ENCODE measurements around the gene CXXC4. TPM values are rescaled to one million over a fixed set of nuclear protein-coding genes. Genes with fewer than 3 reads are reported as not detected.

CXXC4 gene
- total RNA-seq, 1 donor from 2014 or later = not detected

DNA sequence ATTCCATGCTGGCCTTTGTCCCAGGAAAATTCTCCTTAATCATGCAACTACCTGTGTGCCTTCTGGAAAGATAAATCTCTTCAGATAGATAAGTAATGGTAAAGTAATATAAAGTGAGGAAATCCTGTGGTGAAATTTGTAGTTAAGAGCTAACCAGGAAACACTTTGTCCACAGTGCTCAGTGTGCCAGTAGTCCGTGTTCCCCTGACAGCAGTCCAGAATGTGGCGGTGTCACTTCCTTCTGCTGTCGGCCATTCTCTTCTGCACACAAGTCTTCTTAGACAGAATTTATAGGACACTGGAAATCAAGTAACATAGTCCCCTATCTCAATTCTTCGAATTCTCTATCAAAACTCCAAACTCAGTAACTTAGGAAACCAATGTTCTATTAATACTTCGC is 5.7 kb upstream of the CXXC4 start:
- intact Hi-C loops (cut with micrococcal nuclease) = no loop called here
- H3K9me3 Mint-ChIP-seq = no peaks in the 10 kb centered on the region
- no peak overlapping the region for H3K4me3 Mint-ChIP-seq
- DNase-seq (ENCODE audit: low spot score) = no peak
- H3K36me3 Mint-ChIP-seq (ENCODE audit: low read depth) = no peaks in the 10 kb centered on the region
- H3K27ac Mint-ChIP-seq = no peak overlapping the region
- H3K4me1 Mint-ChIP-seq (ENCODE audit: low read depth) = peaks cover 3% of the 10 kb centered on the region
- H3K27me3 Mint-ChIP-seq (ENCODE audit: insufficient read depth) = peaks cover 6% of the 10 kb centered on the region

DNA sequence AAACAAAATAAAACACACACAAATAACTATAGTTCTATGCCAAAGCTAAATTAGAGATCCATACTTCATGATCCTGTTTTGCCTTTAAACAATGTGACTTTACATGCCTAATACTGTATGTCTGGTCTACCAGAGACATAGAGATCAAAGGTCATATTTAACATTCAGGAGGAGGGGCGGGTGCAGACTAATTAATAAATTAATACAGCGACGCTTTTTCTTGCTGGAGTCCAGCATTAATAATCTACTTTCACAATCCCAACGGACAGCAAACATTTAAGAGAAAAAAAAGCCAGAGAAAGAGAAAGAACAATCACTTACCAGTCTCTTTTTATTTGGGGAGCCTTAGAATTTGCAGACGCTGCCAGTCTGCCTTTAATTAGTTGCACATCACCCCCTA is 509 bp downstream of the CXXC4 start:
- no peak for DNase-seq (ENCODE audit: low spot score)
- no peaks in the 10 kb centered on the region for H3K9me3 Mint-ChIP-seq
- peaks cover 4% of the 10 kb centered on the region for H3K36me3 Mint-ChIP-seq (ENCODE audit: low read depth)
- intact Hi-C loops (cut with micrococcal nuclease) = no loop called here
- H3K27me3 Mint-ChIP-seq (ENCODE audit: insufficient read depth) = peaks cover 59% of the 10 kb centered on the region
- no peak overlapping the region for H3K27ac Mint-ChIP-seq
- peaks cover 23% of the 10 kb centered on the region for H3K4me1 Mint-ChIP-seq (ENCODE audit: low read depth)
- H3K4me3 Mint-ChIP-seq = peak overlapping the region; percentile 11

DNA sequence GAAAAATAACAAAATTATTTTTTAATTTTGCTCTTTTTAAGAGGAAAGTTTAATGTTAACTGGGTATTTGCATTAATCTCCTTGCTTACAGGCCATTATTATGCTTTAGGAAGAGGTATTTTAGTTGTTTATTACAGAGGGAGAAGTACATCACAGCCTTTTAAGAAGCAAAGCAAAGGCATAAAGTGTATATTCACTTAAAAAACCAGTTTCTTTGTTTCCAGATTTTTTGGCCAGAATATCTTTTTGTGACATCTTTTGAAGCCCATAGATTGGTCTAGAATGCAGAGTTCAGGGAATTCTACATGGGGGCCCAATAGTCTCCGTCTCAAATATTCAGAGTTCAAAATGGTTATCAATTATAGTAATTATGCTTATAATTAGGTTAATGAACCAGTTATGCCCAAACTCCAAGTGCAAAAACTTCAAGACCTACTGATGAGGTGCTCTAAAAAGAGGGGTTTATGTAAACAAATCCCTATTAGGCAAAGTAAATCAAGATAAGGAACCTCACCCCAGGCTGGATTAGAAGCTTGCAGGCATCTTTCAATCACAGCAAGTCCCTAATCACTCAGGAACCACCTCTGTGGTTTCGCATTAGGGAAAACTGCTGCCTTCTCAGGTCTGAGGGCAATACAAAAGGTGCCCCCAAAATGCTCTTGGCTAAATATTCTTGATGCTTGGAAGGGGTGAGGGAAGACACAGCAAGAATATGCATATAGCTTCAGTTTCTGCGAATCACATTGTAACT is 1.4 kb downstream of the CXXC4 start:
- H3K9me3 Mint-ChIP-seq = no peaks in the 10 kb centered on the region
- peaks cover 23% of the 10 kb centered on the region for H3K4me1 Mint-ChIP-seq (ENCODE audit: low read depth)
- no peak for DNase-seq (ENCODE audit: low spot score)
- H3K27ac Mint-ChIP-seq = no peak overlapping the region
- no peak overlapping the region for H3K4me3 Mint-ChIP-seq
- H3K27me3 Mint-ChIP-seq (ENCODE audit: insufficient read depth) = peaks cover 61% of the 10 kb centered on the region
- H3K36me3 Mint-ChIP-seq (ENCODE audit: low read depth) = peaks cover 4% of the 10 kb centered on the region
- intact Hi-C loops (cut with micrococcal nuclease) = no loop called here

DNA sequence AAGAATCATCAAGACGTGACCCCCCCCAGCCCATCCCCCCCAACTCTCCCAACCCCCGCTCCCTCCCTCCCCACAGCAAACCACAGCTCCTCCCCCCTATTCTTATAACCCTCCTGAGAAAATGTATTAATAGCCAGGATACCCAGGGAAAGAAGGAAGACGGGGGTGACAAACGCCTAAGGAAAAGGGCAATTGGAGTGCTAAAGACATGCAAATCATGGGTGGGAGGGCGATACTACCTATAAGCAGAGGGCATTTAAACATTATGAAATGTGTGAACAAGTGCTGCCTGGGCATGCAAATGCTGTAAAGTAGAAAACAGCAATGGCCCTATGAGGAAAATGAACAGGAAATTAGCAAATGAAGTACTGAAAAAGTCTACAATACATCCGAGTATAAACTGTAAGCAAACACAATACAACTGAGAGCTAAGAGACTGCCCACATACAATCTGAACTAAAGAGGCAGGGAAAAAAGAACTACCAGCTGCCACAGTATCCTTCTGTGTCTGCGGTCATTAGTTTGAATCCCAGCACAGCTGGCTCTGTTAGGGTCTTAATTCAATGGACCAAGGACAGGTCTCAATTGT is 2.4 kb downstream of the CXXC4 start:
- intact Hi-C loops (cut with micrococcal nuclease) = no loop called here
- H3K4me3 Mint-ChIP-seq = peak overlapping the region; percentile 44

DNA sequence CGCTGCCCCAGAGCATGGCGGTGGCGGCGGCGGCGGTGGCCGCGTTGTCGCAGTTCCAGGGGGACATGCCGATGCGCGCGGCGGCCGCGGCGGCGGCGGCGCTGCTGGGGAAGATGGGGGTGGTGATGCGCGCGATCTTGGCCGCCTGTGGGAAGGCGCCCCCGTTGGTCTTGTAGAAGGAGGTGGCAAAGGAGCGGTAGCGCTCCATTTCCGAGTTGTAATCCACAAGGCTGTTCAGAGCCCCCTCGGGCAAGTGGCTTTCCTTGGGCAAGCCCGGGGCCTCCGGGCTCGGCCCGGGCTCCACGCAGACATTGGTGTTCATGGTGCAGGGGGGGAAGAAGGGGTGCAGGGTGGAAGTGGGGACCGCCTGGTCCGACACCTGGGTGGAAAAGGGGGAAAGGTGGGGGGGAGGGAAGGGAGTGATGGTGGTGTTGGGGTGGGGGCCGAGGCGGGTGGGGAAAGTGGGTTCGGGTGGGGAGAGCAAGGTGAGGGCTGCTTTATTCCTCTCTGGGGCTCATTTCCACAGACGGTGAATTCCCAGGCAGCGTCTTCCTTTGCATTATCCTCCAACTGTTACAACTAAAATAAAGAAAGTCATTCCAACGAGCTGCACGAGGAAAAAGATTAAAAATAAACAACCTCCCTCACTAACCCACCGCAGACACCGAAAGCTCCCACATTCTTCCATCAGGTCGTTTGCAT is 3.1 kb downstream of the CXXC4 start:
- Mint-ChIP-seq H3K4me3 (peak overlapping the region; percentile 54), H3K27me3 (ENCODE audit: insufficient read depth) (peaks cover 64% of the 10 kb centered on the region), H3K4me1 (ENCODE audit: low read depth) (peaks cover 23% of the 10 kb centered on the region), H3K27ac (no peak overlapping the region), H3K9me3 (no peaks in the 10 kb centered on the region), H3K36me3 (ENCODE audit: low read depth) (peaks cover 4% of the 10 kb centered on the region)
- intact Hi-C loops (cut with micrococcal nuclease) = no loop called here
- no peak for DNase-seq (ENCODE audit: low spot score)

More for the DNA sequence above, 2.4 kb downstream of the CXXC4 start:
- H3K27me3 Mint-ChIP-seq (ENCODE audit: insufficient read depth) = peaks cover 64% of the 10 kb centered on the region
- H3K36me3 Mint-ChIP-seq (ENCODE audit: low read depth) = peaks cover 4% of the 10 kb centered on the region
- H3K27ac Mint-ChIP-seq = no peak overlapping the region
- no peaks in the 10 kb centered on the region for H3K9me3 Mint-ChIP-seq
- H3K4me1 Mint-ChIP-seq (ENCODE audit: low read depth) = peaks cover 23% of the 10 kb centered on the region
- no peak for DNase-seq (ENCODE audit: low spot score)

DNA sequence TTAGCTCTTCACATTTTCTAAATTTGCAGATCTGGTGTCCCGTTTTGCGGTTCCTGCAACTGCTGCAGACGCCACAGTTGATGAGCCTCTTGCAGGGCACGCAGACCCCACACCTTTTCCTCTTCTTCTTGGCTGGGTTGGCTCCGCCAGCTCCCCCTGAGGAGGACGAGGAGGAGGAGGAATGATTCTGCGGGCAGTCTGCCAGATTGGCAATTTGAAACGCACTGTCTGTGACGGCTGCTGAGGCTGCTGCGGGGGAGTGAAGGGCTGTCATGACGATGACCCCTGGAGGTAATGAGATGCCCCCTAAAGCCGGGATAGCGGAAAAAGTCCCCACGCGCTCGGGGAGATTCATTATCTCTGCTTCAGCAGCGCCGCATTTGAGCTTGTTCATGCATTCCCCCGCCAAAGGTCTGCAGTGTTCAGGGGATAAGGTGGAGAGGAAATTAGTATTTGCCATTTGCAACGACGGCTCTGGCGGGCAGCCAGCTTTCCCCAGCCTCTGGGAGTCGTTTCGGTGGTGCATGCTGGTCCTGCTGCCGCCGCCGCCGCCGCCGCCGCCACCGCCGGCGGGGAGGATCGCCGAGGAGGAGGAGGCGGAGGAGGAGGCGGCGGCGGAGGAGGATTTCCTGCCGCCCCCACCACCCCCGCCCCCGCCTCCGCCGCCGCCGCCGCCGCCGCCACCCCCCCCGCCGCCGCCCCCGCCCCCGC is 3.8 kb downstream of the CXXC4 start:
- DNase-seq (ENCODE audit: low spot score) = no peak
- intact Hi-C loops (cut with micrococcal nuclease) = no loop called here
- H3K36me3 Mint-ChIP-seq (ENCODE audit: low read depth) = peaks cover 4% of the 10 kb centered on the region
- peak overlapping the region; percentile 73 for H3K4me3 Mint-ChIP-seq
- H3K27me3 Mint-ChIP-seq (ENCODE audit: insufficient read depth) = peaks cover 64% of the 10 kb centered on the region
- peak overlapping the region; percentile 63 for H3K27ac Mint-ChIP-seq
- H3K9me3 Mint-ChIP-seq = no peaks in the 10 kb centered on the region
- H3K4me1 Mint-ChIP-seq (ENCODE audit: low read depth) = peaks cover 23% of the 10 kb centered on the region

DNA sequence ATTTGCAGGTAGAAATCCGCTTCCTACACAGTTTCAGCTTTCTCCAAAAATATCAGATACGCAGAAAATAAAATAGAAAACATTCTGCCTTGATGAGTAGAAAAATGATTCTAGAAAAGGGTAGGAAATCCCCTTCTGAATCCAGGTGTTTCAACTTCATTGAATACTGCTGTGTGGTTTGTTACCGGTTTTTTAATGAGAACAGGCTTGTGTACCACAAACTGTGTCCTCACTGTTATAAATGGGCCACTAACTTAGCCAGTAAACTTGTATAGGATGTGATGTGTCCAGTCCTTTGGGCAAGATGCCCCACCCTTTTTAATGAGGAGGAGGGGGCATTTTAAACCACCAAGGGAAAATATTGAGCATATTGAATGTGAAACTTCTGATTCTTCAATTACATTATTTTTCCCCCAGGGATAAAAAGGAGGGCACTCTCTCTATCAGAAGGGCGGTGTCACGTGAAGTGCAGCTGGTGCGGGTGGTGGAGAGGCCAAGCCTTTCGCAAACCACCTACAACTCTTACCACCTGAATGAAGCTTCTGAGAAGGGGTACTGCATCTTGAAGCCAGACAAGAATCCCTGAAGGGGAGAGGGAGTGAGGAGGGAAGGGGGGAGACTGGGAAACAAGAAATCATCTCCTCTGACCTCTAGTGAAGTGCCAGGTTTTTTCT is 4.5 kb downstream of the CXXC4 start:
- Mint-ChIP-seq H3K9me3 (no peaks in the 10 kb centered on the region), H3K4me1 (ENCODE audit: low read depth) (peaks cover 17% of the 10 kb centered on the region), H3K36me3 (ENCODE audit: low read depth) (peaks cover 4% of the 10 kb centered on the region), H3K27ac (no peak overlapping the region), H3K27me3 (ENCODE audit: insufficient read depth) (peaks cover 59% of the 10 kb centered on the region), H3K4me3 (peak overlapping the region; percentile 73)
- intact Hi-C loops (cut with micrococcal nuclease) = no loop called here
- DNase-seq (ENCODE audit: low spot score) = no peak

DNA sequence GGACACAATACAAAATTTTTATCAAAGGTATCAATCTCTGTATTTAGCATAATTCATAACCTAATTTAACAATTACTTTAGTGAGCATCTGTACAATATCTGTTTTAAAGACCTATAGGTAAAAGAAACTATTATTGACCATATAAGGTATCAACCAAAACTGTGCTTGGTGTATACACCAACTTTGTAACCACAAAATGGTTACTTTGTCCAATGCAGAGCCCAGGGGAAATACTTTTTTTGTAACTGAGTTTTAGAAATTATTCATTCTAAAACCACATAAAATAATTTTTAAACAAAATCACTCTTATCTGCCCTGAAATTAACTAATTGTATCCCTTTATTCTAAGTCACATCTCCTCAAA is 5.0 kb downstream of the CXXC4 start:
- intact Hi-C loops (cut with micrococcal nuclease) = no loop called here
- H3K9me3 Mint-ChIP-seq = no peaks in the 10 kb centered on the region
- peaks cover 4% of the 10 kb centered on the region for H3K36me3 Mint-ChIP-seq (ENCODE audit: low read depth)
- no peak overlapping the region for H3K4me3 Mint-ChIP-seq
- H3K27me3 Mint-ChIP-seq (ENCODE audit: insufficient read depth) = peaks cover 56% of the 10 kb centered on the region
- peaks cover 14% of the 10 kb centered on the region for H3K4me1 Mint-ChIP-seq (ENCODE audit: low read depth)
- H3K27ac Mint-ChIP-seq = no peak overlapping the region
- DNase-seq (ENCODE audit: low spot score) = no peak

DNA sequence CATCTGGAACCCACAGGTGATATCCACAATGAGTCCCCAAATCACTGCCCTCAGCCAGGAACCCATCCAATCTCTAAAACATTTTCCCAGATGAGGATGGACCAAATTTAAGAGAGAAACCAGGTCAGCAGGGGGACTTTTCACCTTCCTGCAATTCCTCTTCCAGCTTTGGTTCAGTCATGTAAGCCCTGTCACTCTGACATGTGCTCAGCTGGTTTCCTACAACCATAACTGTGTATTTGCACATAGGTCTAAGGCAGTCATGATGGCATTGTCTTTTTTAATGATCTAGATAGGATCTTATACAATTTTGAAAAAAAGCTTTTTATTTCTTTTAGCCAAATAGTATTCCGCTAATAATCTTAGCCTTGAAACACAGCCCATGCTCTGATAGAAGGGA is 6.5 kb downstream of the CXXC4 start:
- H3K27me3 Mint-ChIP-seq (ENCODE audit: insufficient read depth) = peaks cover 40% of the 10 kb centered on the region

DNA sequence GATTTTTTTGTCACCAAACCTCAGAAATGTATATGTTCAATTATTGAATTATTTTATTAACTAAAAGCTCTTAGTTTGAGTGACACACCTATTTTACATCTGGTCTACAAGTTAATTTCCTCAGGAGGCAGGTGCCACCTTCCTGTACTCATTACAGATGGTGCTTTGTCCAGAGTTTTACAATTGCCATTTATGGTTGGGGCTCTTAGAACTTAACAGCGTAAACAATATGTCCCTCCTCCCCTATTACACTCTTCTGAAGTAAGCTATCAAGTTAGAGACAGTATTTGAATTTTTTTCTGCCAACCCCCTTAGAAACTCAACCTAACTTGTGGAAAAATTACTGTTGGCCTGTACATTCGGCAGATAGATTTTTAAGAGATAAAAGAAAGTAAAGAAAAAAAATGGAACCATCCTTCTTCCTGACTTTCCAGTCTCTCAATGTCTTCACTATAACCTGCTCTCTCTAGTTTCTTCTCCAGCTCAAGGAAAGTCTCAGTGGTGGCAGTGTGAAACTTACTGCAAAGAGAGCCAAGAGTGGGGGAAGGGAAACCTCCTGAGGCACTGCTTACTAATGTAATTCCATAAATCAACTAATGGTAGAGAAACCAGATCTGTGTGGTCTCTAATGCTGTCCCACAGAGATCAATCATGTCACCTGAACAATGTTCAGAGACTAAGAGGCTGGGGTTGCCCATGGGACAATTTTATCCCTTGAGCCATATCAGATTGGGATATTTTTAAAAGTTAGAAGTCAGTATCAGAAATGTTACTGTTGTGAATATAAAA is 7.8 kb downstream of the CXXC4 start:
- Mint-ChIP-seq H3K4me3 (no peak overlapping the region), H3K4me1 (ENCODE audit: low read depth) (peaks cover 14% of the 10 kb centered on the region), H3K27me3 (ENCODE audit: insufficient read depth) (peaks cover 29% of the 10 kb centered on the region), H3K27ac (no peak overlapping the region), H3K36me3 (ENCODE audit: low read depth) (peaks cover 4% of the 10 kb centered on the region), H3K9me3 (no peaks in the 10 kb centered on the region)
- intact Hi-C loops (cut with micrococcal nuclease) = no loop called here
- no peak for DNase-seq (ENCODE audit: low spot score)

More for the DNA sequence above, 6.5 kb downstream of the CXXC4 start:
- H3K4me3 Mint-ChIP-seq = no peak overlapping the region
- no peak for DNase-seq (ENCODE audit: low spot score)
- no peaks in the 10 kb centered on the region for H3K9me3 Mint-ChIP-seq
- peaks cover 14% of the 10 kb centered on the region for H3K4me1 Mint-ChIP-seq (ENCODE audit: low read depth)
- H3K27ac Mint-ChIP-seq = no peak overlapping the region
- peaks cover 4% of the 10 kb centered on the region for H3K36me3 Mint-ChIP-seq (ENCODE audit: low read depth)
- intact Hi-C loops (cut with micrococcal nuclease) = no loop called here

DNA sequence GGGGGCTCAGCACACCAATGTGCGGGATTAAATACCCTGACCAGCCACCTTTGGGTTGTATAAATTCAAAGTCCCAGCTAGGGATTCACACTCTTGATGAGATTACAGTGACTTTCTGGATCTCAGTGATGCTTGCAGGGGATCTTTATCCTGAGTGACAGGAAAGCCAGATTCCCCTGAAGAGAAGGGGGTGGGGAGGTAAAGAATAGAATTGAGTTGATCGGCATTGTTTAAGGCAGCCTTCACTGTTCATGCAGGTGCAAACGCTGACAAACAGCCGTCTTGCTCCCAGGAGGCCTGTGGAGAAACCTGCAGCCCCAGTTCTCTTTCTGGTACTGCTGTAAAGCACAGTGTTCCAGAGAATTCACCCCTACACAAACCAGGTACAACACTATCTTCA is 19.0 kb downstream of the CXXC4 start:
- H3K36me3 Mint-ChIP-seq (ENCODE audit: low read depth) = no peaks in the 10 kb centered on the region
- DNase-seq (ENCODE audit: low spot score) = no peak

DNA sequence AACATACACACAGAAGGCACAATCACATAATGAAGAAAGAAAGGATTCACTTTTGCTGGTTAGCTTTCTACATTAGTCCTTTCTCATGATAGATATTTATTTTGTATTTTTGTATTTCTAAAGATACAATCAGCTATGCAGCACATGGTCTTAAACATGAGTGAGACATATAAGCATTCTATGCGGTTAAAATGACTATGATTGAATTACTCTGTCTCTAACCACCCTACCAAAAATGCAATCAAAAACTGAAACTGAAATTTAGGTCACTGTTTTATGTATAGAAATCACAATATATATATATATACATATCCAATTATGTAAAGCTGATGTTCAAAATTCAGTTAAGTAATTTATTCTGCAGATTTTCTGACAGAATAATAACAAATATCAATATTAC is 21.9 kb downstream of the CXXC4 start:
- no peak for DNase-seq (ENCODE audit: low spot score)
- no peak overlapping the region for H3K4me3 Mint-ChIP-seq
- no peaks in the 10 kb centered on the region for H3K36me3 Mint-ChIP-seq (ENCODE audit: low read depth)
- intact Hi-C loops (cut with micrococcal nuclease) = no loop called here
- H3K27me3 Mint-ChIP-seq (ENCODE audit: insufficient read depth) = no peaks in the 10 kb centered on the region
- no peaks in the 10 kb centered on the region for H3K9me3 Mint-ChIP-seq
- no peaks in the 10 kb centered on the region for H3K4me1 Mint-ChIP-seq (ENCODE audit: low read depth)
- no peak overlapping the region for H3K27ac Mint-ChIP-seq

More for the DNA sequence above, 19.0 kb downstream of the CXXC4 start:
- Mint-ChIP-seq H3K27me3 (ENCODE audit: insufficient read depth) (no peaks in the 10 kb centered on the region), H3K4me3 (no peak overlapping the region), H3K4me1 (ENCODE audit: low read depth) (no peaks in the 10 kb centered on the region), H3K27ac (no peak overlapping the region), H3K9me3 (no peaks in the 10 kb centered on the region)
- intact Hi-C loops (cut with micrococcal nuclease) = no loop called here
